CD4-positive, alpha-beta T cell (primary cell): Measurements from ENCODE around the gene RMND5A. TPM values are rescaled to one million over a fixed set of nuclear protein-coding genes. Genes with fewer than 3 reads are reported as not detected.
"Not testable (repeated sequence)": the region's sequence is repeated elsewhere in the genome, so short reads cannot be mapped to it uniquely, and the experiment has no call there.

ENCODE experiments used
- ATAC-seq: fragments of 200-7000 bp; cut with Tn5 transposase; one replicate; pipeline ENCODE4 v1.10.0; 2022; ENCODE audit warnings: mild to moderate bottlenecking; ENCODE audit not compliant: poor library complexity
- CTCF ChIA-PET: fragments of 350-600 bp; sonication (Branson Sonifier 250); formaldehyde crosslinking; loops from one replicate; lab custom pipeline; 2021; ENCODE audit warnings: antibody characterized with exemption, inconsistent platforms; lab: Charles Lee
- POLR2A ChIA-PET: fragments of 350-600 bp; sonication (Branson Sonifier 250); formaldehyde crosslinking; loops from one replicate; lab custom pipeline; 2021; ENCODE audit warnings: antibody characterized with exemption, inconsistent platforms; lab: Charles Lee
- DNase-seq, 14 experiments: peaks; one replicate each; pipeline ENCODE4 v3.0.0-alpha.2; 2013 to 2020; ENCODE audit warnings: mixed read lengths in 2 of 14
- H3K27ac ChIP-seq, 2 donors: one replicate each; pipeline versions ENCODE4 v1.5.1 to v1.7.0; 2013; ENCODE audit warnings: low read length in 2 of 2, low read depth in 1 of 2, mild to moderate bottlenecking in 1 of 2
- H3K27me3 ChIP-seq, 2 experiments: 1 replicate in 1 of 2; 2 replicates in 1 of 2; pipeline versions ENCODE4 v1.6.1 to v1.7.0; 2013; ENCODE audit warnings: low read length in 2 of 2, control low read depth in 1 of 2, mild to moderate bottlenecking in 1 of 2, moderate library complexity in 1 of 2; ENCODE audit not compliant: insufficient read depth in 2 of 2, control insufficient read depth in 1 of 2
- H3K36me3 ChIP-seq: one replicate; pipeline ENCODE4 v1.6.1; 2013; ENCODE audit warnings: low read length, control low read depth; ENCODE audit not compliant: insufficient read depth
- H3K4me1 ChIP-seq: one replicate; pipeline ENCODE4 v1.6.1; 2013; ENCODE audit warnings: low read length, control low read depth; ENCODE audit not compliant: insufficient read depth
- H3K4me3 ChIP-seq: one replicate; pipeline ENCODE4 v1.5.1; 2013; ENCODE audit warnings: mild to moderate bottlenecking, low read length, moderate library complexity
- H3K9me3 ChIP-seq, 2 experiments: 1 replicate in 1 of 2; 2 replicates in 1 of 2; pipeline versions ENCODE4 v1.6.1 to v1.7.0; 2013; ENCODE audit warnings: low read length in 2 of 2, mild to moderate bottlenecking in 2 of 2, control low read depth in 1 of 2, moderate library complexity in 1 of 2; ENCODE audit not compliant: control insufficient read depth in 1 of 2, insufficient read depth in 1 of 2
- H3K27ac Mint-ChIP-seq: one replicate; pipeline ENCODE4 v1.8.0; 2020; ENCODE audit warnings: mixed read lengths
- H3K27me3 Mint-ChIP-seq: one replicate; pipeline ENCODE4 v1.8.0; 2021; ENCODE audit warnings: mixed read lengths
- H3K36me3 Mint-ChIP-seq: one replicate; pipeline ENCODE4 v1.8.0; 2021; ENCODE audit warnings: low read depth, mixed read lengths
- H3K4me1 Mint-ChIP-seq: one replicate; pipeline ENCODE4 v1.8.0; 2021; ENCODE audit warnings: low read depth, mixed read lengths
- H3K4me3 Mint-ChIP-seq: one replicate; pipeline ENCODE4 v1.8.0; 2020; ENCODE audit warnings: mild to moderate bottlenecking, mixed read lengths
- H3K9me3 Mint-ChIP-seq: one replicate; pipeline ENCODE4 v1.8.0; 2020; ENCODE audit warnings: mixed read lengths
- intact Hi-C, 2 experiments: fragments of 100-400 bp; cut with DNase I in 1 of 2; cut with micrococcal nuclease in 1 of 2; formaldehyde crosslinking; loops; one replicate each; pipeline versions ENCODE4 v1.15.1 to v1.9.0; 2023 to 2025; cut with DNase I, micrococcal nuclease
- total RNA-seq, 174 experiments: library from RNA in 2 of 174; stranded (reverse) in 2 of 174; gene quantifications; one replicate each; pipeline ENCODE4 v1.2.3 and lab custom pipeline; 2021 to 2026
- TF ChIP-seq, protein P1 (sequence below): fragments of 200-600 bp; IDR thresholded peaks from one replicate; pipeline ENCODE4 v1.8.0; 2022; ENCODE audit warnings: antibody characterized with exemption, mild to moderate bottlenecking

Gene RMND5A
- total RNA-seq, 2 experiments from 2014 or later = 20.5 to 21.4 TPM

DNA sequence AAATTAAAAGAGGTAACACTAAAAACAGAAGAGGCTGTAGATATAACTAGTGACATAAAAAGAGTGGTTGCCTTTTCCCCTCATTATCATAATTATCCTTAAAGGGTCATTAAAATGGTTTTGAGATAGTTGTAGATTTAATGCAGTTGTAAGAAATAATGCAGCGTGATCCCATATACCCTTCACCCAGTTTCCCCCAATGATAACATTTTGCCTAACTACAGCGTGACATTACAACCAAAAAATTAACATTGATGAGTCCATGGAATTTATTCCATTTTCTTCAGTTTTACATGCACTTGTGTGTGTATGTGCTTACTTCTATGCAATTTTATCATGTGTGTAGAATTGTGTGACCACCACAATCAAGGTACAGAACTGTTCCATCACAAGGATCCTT is 13.2 kb upstream of the RMND5A start:
- Histone ChIP-seq H3K27me3 (no peaks in the 10 kb centered on the region), H3K36me3 (no peaks in the 10 kb centered on the region), H3K4me1 (no peaks in the 10 kb centered on the region), H3K27ac (no peak overlapping the region), H3K9me3 (no peaks in the 10 kb centered on the region), H3K4me3 (no peak overlapping the region)
- DNase-seq (no peak), ATAC-seq (no peak)
- H3K4me1 Mint-ChIP-seq = no peaks in the 10 kb centered on the region
- H3K27me3 Mint-ChIP-seq = no peaks in the 10 kb centered on the region
- no peaks in the 10 kb centered on the region for H3K36me3 Mint-ChIP-seq
- H3K9me3 Mint-ChIP-seq = no peaks in the 10 kb centered on the region
- POLR2A ChIA-PET = no interaction called here
- intact Hi-C loops = no loop called here
- CTCF ChIA-PET = no interaction called here
- H3K4me3 Mint-ChIP-seq = no peak overlapping the region
- no peak overlapping the region for H3K27ac Mint-ChIP-seq
- TF ChIP-seq, protein P1, sequence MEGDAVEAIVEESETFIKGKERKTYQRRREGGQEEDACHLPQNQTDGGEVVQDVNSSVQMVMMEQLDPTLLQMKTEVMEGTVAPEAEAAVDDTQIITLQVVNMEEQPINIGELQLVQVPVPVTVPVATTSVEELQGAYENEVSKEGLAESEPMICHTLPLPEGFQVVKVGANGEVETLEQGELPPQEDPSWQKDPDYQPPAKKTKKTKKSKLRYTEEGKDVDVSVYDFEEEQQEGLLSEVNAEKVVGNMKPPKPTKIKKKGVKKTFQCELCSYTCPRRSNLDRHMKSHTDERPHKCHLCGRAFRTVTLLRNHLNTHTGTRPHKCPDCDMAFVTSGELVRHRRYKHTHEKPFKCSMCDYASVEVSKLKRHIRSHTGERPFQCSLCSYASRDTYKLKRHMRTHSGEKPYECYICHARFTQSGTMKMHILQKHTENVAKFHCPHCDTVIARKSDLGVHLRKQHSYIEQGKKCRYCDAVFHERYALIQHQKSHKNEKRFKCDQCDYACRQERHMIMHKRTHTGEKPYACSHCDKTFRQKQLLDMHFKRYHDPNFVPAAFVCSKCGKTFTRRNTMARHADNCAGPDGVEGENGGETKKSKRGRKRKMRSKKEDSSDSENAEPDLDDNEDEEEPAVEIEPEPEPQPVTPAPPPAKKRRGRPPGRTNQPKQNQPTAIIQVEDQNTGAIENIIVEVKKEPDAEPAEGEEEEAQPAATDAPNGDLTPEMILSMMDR = no peak

DNA sequence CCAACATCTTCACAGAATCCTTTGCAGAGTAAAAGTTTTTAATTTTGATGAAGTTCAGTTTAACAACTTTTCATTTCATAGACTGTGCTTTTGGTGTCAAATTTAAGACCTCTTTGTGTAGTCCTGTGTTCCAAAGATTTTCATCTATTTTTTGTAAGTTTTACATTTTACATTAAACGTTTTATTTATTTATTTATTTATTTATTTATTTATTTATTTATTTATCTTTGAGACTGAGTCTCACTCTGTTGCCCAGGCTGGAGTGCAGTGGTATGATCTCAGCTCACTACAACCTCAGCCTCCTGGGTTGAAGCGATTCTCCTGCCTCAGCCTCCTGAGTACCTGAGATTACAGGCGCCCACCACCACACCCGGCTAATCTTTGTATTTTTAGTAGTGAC is 12.0 kb upstream of the RMND5A start:
- H3K27me3 Mint-ChIP-seq, DNase-seq, H3K27ac ChIP-seq, H3K27me3 ChIP-seq, H3K4me3 Mint-ChIP-seq, intact Hi-C loops, ATAC-seq, H3K36me3 ChIP-seq, H3K36me3 Mint-ChIP-seq, H3K4me1 Mint-ChIP-seq, H3K9me3 ChIP-seq, H3K27ac Mint-ChIP-seq, H3K4me3 ChIP-seq, H3K4me1 ChIP-seq, POLR2A ChIA-PET, CTCF ChIA-PET, H3K9me3 Mint-ChIP-seq: not testable (repeated sequence)

DNA sequence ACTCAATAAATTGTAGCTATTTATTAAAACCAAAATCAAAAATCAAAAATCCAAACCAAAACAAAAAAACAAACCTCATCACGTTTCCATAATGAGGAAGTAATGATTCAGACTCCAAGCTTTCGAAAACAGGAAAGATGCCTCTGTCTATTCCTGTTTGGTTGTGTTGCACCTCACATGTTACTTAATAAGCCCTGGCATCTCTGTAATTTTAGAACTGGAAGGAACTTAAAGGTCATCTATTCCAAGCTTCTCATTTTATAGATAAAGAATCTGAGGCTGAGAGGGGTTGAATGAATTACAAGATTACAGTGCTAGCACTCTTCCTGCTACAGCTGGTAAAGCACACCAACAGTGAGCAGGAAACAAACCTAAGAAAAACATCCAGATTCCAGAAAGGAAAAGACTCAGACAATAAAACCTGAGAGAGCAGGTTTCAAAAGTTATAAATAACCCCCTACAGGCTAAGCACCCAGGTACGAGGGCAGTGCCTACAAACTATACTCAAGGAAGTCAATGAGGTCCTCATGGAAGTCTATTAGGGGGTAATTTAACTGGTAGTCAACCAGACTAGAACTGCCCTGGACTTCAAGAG is 5.4 kb upstream of the RMND5A start:
- H3K36me3 Mint-ChIP-seq, H3K27ac Mint-ChIP-seq, H3K4me3 ChIP-seq: not testable (repeated sequence)

DNA sequence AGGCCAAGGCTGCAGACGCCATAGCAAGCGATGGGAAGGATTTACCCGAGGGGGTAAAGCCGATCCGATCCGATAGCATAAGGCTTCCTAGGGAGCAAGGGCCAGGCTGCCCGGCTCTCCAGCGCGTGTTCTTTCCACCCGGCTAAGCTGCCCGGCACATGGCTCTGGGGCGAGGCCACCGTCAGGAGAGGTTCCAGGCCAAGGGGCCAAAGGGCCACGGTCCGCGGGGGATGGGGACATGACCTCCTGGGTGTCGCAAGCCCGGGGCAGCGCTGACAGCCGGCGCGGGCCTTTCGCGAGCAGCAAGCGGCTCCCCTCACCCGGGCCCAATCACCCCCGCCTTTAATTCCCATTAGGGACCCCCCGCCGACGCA is 841 bp upstream of the RMND5A start:
- ATAC-seq, intact Hi-C loops, H3K9me3 Mint-ChIP-seq, H3K27ac Mint-ChIP-seq, H3K36me3 ChIP-seq, H3K4me1 Mint-ChIP-seq, H3K36me3 Mint-ChIP-seq, H3K9me3 ChIP-seq, H3K27me3 Mint-ChIP-seq, POLR2A ChIA-PET, H3K27me3 ChIP-seq, CTCF ChIA-PET, H3K4me1 ChIP-seq, DNase-seq, H3K4me3 Mint-ChIP-seq: not testable (repeated sequence)
- Histone ChIP-seq H3K27ac (peak overlapping the region; percentile 29 to 76), H3K4me3 (peak overlapping the region; percentile 53)

More for the DNA sequence above, 5.4 kb upstream of the RMND5A start:
- H3K9me3 ChIP-seq, DNase-seq, H3K36me3 ChIP-seq, H3K4me1 Mint-ChIP-seq, H3K27ac ChIP-seq, H3K9me3 Mint-ChIP-seq, H3K4me1 ChIP-seq, POLR2A ChIA-PET, CTCF ChIA-PET, H3K27me3 Mint-ChIP-seq, intact Hi-C loops, ATAC-seq, H3K27me3 ChIP-seq, H3K4me3 Mint-ChIP-seq: not testable (repeated sequence)

DNA sequence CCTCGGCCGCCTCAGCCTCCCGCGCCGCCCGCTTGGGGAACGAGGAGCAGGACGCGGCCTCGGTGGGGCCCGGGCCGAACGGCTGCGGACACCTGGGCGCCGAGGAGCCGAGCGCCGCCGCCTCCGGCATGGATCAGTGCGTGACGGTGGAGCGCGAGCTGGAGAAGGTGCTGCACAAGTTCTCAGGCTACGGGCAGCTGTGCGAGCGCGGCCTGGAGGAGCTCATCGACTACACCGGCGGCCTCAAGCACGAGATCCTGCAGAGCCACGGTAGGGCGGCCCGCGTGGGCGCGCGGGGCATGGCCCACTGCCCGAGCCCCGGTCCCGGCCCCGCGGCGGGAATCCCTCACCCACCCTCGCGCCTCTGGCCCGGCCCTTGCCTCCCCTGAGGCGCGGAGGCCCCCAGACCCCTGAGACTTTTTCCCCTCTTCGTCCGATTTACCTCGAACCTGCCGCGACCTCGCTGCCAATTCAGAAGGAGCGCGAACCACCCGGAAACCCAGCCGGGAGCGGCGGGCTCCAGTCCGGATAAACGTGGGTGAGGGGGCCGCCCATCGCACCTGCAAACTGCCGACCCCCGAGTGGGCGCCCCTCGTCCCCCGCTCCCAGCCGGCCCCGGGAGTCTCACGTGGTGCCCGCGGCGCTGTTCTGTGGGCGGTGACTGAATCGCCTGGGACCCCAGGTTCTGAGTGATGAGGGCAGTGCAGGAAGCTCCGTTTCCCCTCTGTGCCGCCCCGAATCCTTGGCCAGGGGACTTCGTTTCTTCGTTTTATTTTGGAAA is 639 bp downstream of the RMND5A start:
- Mint-ChIP-seq H3K4me3 (peak overlapping the region; percentile 88), H3K27ac (peak overlapping the region; percentile 82)
- H3K36me3 Mint-ChIP-seq, H3K4me1 Mint-ChIP-seq, H3K36me3 ChIP-seq, H3K27me3 ChIP-seq, H3K9me3 ChIP-seq, CTCF ChIA-PET, intact Hi-C loops, H3K9me3 Mint-ChIP-seq, H3K4me1 ChIP-seq, POLR2A ChIA-PET, H3K27me3 Mint-ChIP-seq: not testable (repeated sequence)
- peak; percentile 25 to 77 (median 48) for DNase-seq
- Histone ChIP-seq H3K4me3 (peak overlapping the region; percentile 54), H3K27ac (peak overlapping the region in 1 of 2 donors; percentile 41)
- ATAC-seq = peak; percentile 26

DNA sequence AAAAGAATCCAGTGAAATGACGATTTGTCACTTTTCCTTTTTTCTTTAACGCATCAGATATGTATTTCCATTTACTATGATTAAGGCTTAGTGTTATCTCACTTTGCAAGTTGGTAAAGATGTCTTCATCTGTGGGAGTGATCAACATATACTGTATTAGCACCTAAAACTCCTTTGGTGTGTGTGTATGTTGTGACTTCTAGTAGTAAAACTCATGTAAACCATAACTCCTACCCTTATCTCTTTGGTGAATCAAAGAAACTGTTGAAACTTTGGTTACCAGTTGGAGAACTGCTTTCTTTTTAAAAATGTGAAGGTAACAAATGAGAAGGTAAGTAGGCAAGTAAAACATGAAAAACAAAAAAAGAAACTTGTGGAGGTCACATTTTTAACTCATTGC is 5.6 kb downstream of the RMND5A start:
- H3K9me3 Mint-ChIP-seq, H3K4me1 ChIP-seq, H3K36me3 Mint-ChIP-seq, H3K9me3 ChIP-seq, CTCF ChIA-PET, H3K27me3 Mint-ChIP-seq, H3K4me3 ChIP-seq, H3K27ac ChIP-seq, H3K4me3 Mint-ChIP-seq, H3K27ac Mint-ChIP-seq, ATAC-seq, POLR2A ChIA-PET, H3K36me3 ChIP-seq, H3K27me3 ChIP-seq, intact Hi-C loops, DNase-seq: not testable (repeated sequence)
- H3K4me1 Mint-ChIP-seq = peaks cover 10% of the 10 kb centered on the region
